ENCODE results near the gene UQCRC2.

GRCh38 chr16:21989133-21989532 lies 36.0 kb downstream of the UQCRC2 start:
- TF ChIP-seq CTCF (IDR thresholded peaks at IDR 0.05; ENCODE audit: low read depth, low read length, poor library complexity, severe bottlenecking) (no peak), EZH2phosphoT487 (IDR thresholded peaks at IDR 0.05; ENCODE audit: borderline replicate concordance, low read length) (no peak)
